Progenitor cell of endocrine pancreas (in vitro differentiated cells): Measurements from ENCODE around the gene AGBL2. TPM values are rescaled to one million over a fixed set of nuclear protein-coding genes. Genes with fewer than 3 reads are reported as not detected.

Source experiments
- DNase-seq: peaks from one replicate; pipeline ENCODE4 v3.0.0; 2021; ENCODE audit warnings: low spot score; ENCODE audit not compliant: unreplicated experiment
- H3K27ac Mint-ChIP-seq: 2 replicates; pipeline ENCODE4 v1.8.0; 2021; ENCODE audit warnings: mild to moderate bottlenecking, moderate library complexity, mixed read lengths
- H3K27me3 Mint-ChIP-seq: 2 replicates; pipeline ENCODE4 v1.8.0; 2021; ENCODE audit warnings: mixed read lengths
- H3K36me3 Mint-ChIP-seq: 2 replicates; pipeline ENCODE4 v1.8.0; 2022; ENCODE audit warnings: mixed read lengths; ENCODE audit not compliant: insufficient read depth
- H3K4me1 Mint-ChIP-seq: 2 replicates; pipeline ENCODE4 v1.8.0; 2021; ENCODE audit warnings: low read depth, mixed read lengths
- H3K4me3 Mint-ChIP-seq: 2 replicates; pipeline ENCODE4 v1.8.0; 2021; ENCODE audit warnings: low read depth, mild to moderate bottlenecking, moderate library complexity, mixed read lengths
- H3K9me3 Mint-ChIP-seq: 2 replicates; pipeline ENCODE4 v1.8.0; 2021; ENCODE audit warnings: low read depth, mixed read lengths
- CTCF ChIP-seq: fragments of 200-600 bp; sonication (generic); IDR thresholded peaks from one replicate; pipeline ENCODE4 v1.5.0; 2021; ENCODE audit warnings: antibody characterized with exemption, mild to moderate bottlenecking; ENCODE audit not compliant: unreplicated experiment
- total RNA-seq: library from RNA; stranded (reverse); gene quantifications from 2 replicates; pipeline ENCODE4 v1.2.1, GENCODE V29; 2021

Gene AGBL2
- total RNA-seq, 1 donor from 2014 or later = 8.2 TPM

- H3K4me3 Mint-ChIP-seq = no peak overlapping the region
- no peaks in the 10 kb centered on the region for H3K4me1 Mint-ChIP-seq
- H3K9me3 Mint-ChIP-seq = peaks cover 6% of the 10 kb centered on the region
- H3K36me3 Mint-ChIP-seq = no peaks in the 10 kb centered on the region
- TF ChIP-seq CTCF = no peak
- DNase-seq = no peak
- no peak overlapping the region for H3K27ac Mint-ChIP-seq
- H3K27me3 Mint-ChIP-seq = no peaks in the 10 kb centered on the region
These were observed 58.8 kb downstream of the AGBL2 start for GRCh38 chr11:47656260-47656885.

DNA sequence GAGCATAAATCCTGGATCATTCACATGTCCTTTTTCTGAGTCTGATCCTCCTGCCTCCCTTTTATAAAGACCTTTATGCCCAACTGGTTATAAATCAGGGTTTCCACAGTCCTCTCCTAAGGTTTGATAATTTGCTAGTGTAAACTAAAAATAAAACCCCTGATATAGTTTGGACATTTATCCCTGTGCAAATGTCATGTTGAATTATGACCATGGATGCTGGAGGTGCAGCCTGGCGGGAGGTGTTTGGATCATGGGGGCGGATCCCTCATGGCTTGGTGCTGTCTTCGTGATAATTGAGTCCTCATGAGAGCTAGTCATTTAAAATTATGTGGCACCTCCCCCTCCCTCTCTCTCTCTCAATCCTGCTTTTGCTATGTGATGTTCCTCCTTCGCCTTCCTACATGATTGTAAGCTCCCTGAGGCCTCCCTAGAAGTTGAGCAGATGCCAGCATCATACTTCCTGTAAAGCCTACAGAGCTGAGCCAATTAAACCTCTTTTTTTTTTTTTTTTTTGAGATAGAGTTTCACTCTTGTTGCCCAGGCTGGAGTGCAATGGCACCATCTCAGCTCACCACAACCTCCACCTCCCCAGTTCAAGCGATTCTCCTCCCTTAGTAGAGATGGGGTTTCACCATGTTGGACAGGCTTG lies 63.2 kb downstream of the AGBL2 start:
- no peak overlapping the region for H3K4me3 Mint-ChIP-seq
- no peaks in the 10 kb centered on the region for H3K36me3 Mint-ChIP-seq
- no peaks in the 10 kb centered on the region for H3K27me3 Mint-ChIP-seq
- no peak for DNase-seq
- no peak overlapping the region for H3K27ac Mint-ChIP-seq
- peaks cover 6% of the 10 kb centered on the region for H3K9me3 Mint-ChIP-seq
- TF ChIP-seq CTCF = no peak
- H3K4me1 Mint-ChIP-seq = no peaks in the 10 kb centered on the region

DNA sequence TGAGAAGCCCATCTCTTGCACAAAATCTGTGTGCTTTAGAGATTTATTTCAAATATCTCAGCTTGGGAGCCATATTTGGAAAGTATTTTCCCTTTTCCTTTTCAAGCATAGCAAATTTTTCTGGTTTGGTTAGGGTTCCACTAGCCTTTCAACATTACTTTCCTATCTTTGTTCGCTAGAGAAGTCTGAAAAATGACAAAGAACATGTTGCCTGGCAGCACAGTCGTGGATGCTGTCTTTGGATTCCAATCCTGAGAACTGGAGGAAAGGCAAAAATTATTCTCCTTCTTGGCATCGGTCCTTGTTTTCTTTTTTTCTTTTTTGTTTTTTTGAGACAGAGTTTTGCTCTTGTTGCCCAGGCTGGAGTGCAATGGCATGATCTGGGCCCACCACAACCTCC lies 65.9 kb downstream of the AGBL2 start:
- no peak for DNase-seq
- Mint-ChIP-seq H3K27me3 (no peaks in the 10 kb centered on the region), H3K4me1 (no peaks in the 10 kb centered on the region), H3K27ac (no peak overlapping the region), H3K9me3 (peaks cover 6% of the 10 kb centered on the region), H3K36me3 (no peaks in the 10 kb centered on the region), H3K4me3 (no peak overlapping the region)
- TF ChIP-seq CTCF = no peak

- no peaks in the 10 kb centered on the region for H3K27me3 Mint-ChIP-seq
- no peak for TF ChIP-seq CTCF
- H3K27ac Mint-ChIP-seq = peak overlapping the region; percentile 17
- no peak overlapping the region for H3K4me3 Mint-ChIP-seq
- H3K4me1 Mint-ChIP-seq = peaks cover 8% of the 10 kb centered on the region
- DNase-seq = no peak
- no peaks in the 10 kb centered on the region for H3K36me3 Mint-ChIP-seq
- no peaks in the 10 kb centered on the region for H3K9me3 Mint-ChIP-seq
These were observed 69.2 kb downstream of the AGBL2 start for GRCh38 chr11:47646019-47646418.

GRCh38 chr11:47645500-47645899 lies 69.7 kb downstream of the AGBL2 start:
- no peaks in the 10 kb centered on the region for H3K27me3 Mint-ChIP-seq
- TF ChIP-seq CTCF = no peak
- H3K4me3 Mint-ChIP-seq = no peak overlapping the region
- H3K4me1 Mint-ChIP-seq = peaks cover 10% of the 10 kb centered on the region
- peak overlapping the region; percentile 17 for H3K27ac Mint-ChIP-seq
- DNase-seq = no peak
- no peaks in the 10 kb centered on the region for H3K9me3 Mint-ChIP-seq
- no peaks in the 10 kb centered on the region for H3K36me3 Mint-ChIP-seq
